ENCODE data around the gene EDIL3. TPM values are rescaled to one million over a fixed set of nuclear protein-coding genes. Genes with fewer than 3 reads are reported as not detected.

Gene EDIL3
- total and polyA plus RNA-seq, 2 of the 8 experiments (the other 6 are each of a cell fraction or from before 2014, with no cell fraction given), result 14.7 to 47.2 TPM

DNA sequence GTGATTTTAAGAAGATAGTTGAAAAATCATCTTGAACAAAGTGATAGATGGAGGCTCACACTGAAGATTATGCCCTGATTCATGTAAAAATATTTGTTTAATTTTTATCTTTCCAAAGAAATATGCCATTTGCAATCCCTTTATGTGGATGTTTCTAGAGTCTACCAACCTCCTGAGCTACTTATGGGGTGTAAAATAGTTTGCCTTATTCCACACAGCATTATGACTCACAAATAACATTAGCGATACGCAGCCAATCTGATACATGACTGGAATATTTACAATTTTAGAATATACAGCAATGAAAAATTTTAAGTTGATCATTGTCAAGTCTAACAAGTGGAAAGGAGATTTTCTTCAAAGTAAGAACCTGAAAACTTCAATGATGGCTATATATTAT is 327.5 kb downstream of the EDIL3 start (continued):
- TF ChIP-seq CTCF (IDR thresholded peaks at IDR 0.05; ENCODE audit: control extremely low read depth in 1 of 3, insufficient read depth in 1 of 3, low read depth in 1 of 3, low read length in 3 of 3), result no peak
- TF ChIP-seq POLR2A (IDR thresholded peaks at IDR 0.05; ENCODE audit: control extremely low read depth in 1 of 2, low read depth in 2 of 2, low read length in 2 of 2), result no peak
- TF ChIP-seq SP2 (IDR thresholded peaks at IDR 0.05; ENCODE audit: low read length), result no peak
- no peak for TF ChIP-seq POU5F1 (IDR thresholded peaks at IDR 0.05; ENCODE audit: low read depth, low read length)

All from H1 (cell line).